OCI-M1 (cell line): ENCODE results near the gene EXOC3L4.
"Not testable (repeated sequence)": the region's sequence is repeated elsewhere in the genome, so short reads cannot be mapped to it uniquely, and the experiment has no call there.

ENCODE experiments used
- DNase-seq: peaks from one replicate; lab custom pipeline; 2025; lab: John Stamatoyannopoulos, UW

The EXOC3L4 gene

DNA sequence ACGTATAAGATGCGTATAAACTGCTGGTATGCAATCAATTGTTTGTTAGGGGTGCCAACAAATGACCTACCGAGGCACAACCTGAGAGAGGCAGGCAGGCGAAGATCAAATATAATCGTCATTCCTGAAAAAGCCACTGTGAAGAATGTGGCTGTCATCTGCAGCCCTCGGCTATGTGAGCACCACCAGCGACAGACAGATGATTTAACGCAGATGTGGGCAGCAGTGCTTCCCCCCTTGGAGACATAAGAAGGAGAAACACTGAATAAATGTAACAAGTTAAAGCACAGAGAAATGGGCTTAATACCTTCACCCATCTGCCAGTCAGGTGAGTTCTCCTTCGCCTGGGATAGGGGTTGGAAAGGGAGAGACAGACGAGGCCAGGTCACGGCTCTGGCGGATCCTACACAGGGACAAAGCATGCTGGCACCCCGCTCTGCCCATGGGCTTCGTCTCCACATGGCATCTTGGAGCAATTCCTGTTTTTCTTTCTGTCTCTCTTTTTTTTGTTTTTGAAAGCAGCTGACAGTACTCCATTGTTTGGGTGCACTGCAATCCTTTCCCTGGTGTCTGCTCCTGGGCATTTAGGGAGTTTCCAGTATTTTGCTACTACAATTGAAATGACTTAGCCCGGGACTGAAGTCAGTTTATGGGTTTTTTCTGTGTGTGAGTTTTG lies 56.9 kb downstream of the EXOC3L4 start:
- DNase-seq: no peak

DNA sequence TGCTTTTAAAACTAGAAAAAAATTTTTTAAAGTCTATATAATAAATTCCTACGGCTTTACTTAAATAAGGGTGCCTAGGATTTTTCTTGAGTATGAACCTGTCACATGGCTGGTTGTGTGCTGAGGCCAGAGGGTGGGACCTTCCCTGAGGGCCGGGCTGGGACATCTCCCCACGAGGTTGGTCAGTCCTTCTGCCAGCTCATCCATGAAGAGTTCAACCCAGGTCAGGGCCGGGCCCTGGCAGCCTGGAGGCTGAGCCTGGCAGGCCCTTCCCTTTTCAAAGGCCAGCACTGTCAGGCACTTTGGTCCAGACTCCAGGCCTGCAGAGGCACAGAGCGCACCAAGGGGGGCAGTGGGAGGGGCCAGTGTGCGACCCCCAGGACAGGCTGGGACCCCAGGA lies 60.5 kb downstream of the EXOC3L4 start:
- DNase-seq: peak; percentile 14

DNA sequence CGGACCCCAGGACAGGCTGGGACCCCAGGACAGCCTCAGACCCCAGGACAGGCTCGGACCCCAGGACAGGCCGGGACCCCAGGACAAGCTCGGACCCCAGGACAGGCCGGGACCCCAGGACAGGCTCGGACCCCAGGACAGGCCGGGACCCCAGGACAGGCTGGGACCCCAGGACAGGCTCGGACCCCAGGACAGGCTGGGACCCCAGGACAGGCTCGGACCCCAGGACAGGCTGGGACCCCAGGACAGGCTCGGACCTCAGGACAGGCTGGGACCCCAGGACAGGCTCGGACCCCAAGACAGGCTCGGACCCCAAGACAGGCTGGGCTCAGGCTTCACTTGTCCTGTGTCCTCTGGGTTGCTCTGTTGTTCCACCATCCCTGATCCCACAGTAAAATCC lies 60.9 kb downstream of the EXOC3L4 start:
- not testable (repeated sequence) for DNase-seq

DNA sequence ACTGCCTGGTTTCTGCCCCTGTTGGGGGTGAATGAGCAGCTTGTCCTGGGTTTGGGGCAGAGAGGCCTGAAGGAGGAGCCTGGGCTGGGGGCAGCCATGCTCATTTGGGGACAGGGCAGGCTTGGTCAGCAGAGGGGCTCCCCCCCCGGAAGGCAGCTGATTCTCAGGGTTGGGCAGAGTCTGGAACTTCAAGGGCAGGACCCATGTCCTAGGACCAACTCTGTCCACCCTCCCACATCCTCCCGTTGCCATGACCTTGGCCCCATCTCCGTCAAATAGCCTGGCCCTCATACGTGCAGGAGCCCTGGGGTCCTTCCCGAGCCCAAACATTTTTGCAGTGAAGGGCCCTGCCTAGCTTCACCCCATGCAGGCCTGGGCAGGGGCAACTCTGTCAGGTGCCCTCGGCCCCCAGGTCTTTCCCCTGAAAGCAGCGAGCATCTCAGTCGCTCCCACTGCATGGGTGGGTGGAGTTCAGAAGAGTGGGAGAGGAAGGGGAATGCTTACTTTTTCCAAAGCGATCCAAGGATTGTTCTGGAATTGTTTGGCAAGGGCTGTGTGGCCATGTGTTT lies 61.4 kb downstream of the EXOC3L4 start:
- DNase-seq: no peak

DNA sequence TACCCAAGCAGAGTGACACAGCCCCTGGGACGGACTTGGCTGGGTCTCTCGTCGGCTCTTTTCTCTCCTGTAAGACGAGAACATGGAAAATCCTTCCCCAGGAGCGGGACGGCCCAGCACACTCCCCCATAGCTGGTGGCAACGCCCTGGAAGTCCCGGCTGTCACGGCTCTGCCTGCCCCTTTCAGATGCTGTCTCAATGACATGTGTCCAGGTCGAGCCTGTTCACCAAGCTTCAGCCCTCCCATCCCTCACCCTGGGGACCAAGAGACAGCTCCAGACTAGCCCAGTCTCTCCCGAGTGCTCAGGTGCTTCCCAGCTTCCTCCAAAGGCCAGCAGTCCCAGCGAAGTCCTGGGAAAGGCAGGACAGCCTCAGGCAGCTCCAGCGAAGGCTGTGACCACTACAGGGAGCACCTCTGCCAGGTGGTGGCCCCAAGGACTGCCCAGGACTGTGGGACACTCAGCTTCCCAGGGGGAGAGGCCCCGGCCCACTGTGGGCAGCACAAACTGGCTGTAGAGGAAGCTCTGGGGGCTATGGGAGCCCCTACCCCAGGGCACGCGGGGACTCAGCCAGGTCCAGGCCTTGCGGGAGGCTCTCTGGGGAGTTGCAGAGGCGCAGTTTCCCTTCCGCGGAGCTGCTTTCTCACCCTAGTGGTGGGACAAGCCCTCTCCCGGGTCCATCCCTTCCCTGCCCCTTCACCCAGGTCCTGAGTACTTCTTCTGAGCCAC lies 62.3 kb downstream of the EXOC3L4 start:
- DNase-seq: no peak

DNA sequence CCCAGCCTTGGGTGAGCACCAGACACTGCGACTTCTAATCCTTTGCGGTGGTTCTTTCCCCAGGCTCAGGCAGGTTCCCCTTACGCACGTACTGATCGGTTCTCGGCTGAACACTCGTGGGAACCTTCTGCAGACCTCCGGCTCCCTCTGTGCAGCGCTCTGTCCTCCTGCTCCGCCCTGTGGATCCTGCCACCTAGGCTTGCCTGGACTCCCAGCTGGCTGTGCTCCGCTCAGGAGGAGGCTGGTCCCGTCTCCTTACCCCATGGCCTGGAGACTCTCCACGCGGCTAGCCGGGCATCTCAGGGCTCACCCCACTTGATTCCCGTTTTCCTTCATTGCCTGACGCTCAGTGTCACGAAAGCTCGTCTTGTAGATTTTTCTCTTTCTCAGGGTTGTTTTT lies 63.4 kb downstream of the EXOC3L4 start:
- no peak for DNase-seq

DNA sequence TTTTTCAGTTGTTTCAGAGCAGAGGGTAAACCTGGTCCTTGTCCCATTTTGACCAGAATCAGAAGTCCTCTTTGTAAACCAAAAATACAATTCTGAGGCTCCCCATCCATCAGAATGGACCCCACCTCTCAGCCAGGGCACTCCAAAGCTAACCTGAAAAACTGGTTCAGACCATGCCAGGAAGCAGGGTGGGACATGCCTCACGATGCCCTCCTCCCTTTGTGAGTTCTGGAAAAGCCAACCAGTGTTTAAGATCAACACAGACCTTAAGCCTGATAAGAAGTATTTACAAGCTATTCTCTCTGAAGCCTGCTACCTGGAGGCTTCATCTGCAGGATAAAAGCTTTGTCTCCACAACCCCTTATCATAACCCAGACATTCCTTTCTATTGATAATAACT lies 64.2 kb downstream of the EXOC3L4 start:
- DNase-seq: no peak
